ENCODE results near the gene LRRC1.

Gene LRRC1

GRCh38 chr6:53896196-53896595 lies 101.4 kb downstream of the LRRC1 start:
- no peak for DNase-seq

GRCh38 chr6:53898026-53898795 lies 103.4 kb downstream of the LRRC1 start:
- no peak for DNase-seq

GRCh38 chr6:53899512-53899911 lies 104.7 kb downstream of the LRRC1 start:
- no peak for DNase-seq

GRCh38 chr6:53903357-53903756 lies 108.6 kb downstream of the LRRC1 start:
- DNase-seq = no peak

GRCh38 chr6:53906103-53906502 lies 111.3 kb downstream of the LRRC1 start:
- no peak for DNase-seq

GRCh38 chr6:53906842-53907241 lies 112.0 kb downstream of the LRRC1 start:
- no peak for DNase-seq

- DNase-seq = no peak
These were observed 116.0 kb downstream of the LRRC1 start for GRCh38 chr6:53910834-53911233.

- no peak for DNase-seq
These were observed 117.9 kb downstream of the LRRC1 start for GRCh38 chr6:53912661-53913060.

GRCh38 chr6:53913286-53913685 lies 118.5 kb downstream of the LRRC1 start:
- DNase-seq = no peak

- no peak for DNase-seq
These were observed 120.4 kb downstream of the LRRC1 start for GRCh38 chr6:53915026-53915691.

- DNase-seq = no peak
These were observed 122.1 kb downstream of the LRRC1 start for GRCh38 chr6:53916804-53917463.

GRCh38 chr6:53917464-53917842 lies 122.6 kb downstream of the LRRC1 start:
- no peak for DNase-seq

- no peak for DNase-seq
These were observed 124.2 kb downstream of the LRRC1 start for GRCh38 chr6:53918854-53919510.

- no peak for DNase-seq
These were observed 125.1 kb downstream of the LRRC1 start for GRCh38 chr6:53919881-53920360.

- no peak for DNase-seq
These were observed 126.1 kb downstream of the LRRC1 start for GRCh38 chr6:53920881-53921280.

- DNase-seq = no peak
These were observed 126.8 kb downstream of the LRRC1 start for GRCh38 chr6:53921639-53922038.

GRCh38 chr6:53922539-53922981 lies 127.8 kb downstream of the LRRC1 start:
- DNase-seq = no peak

- DNase-seq = no peak
These were observed 129.5 kb downstream of the LRRC1 start for GRCh38 chr6:53924277-53924676.

- peak; percentile 44 for DNase-seq
These were observed 130.1 kb downstream of the LRRC1 start for GRCh38 chr6:53924821-53925422.

- DNase-seq = no peak
These were observed 131.1 kb downstream of the LRRC1 start for GRCh38 chr6:53925891-53926290.

- peak; percentile 44 for DNase-seq
These were observed 131.7 kb downstream of the LRRC1 start for GRCh38 chr6:53926505-53926904.

GRCh38 chr6:53928641-53929040 lies 133.8 kb downstream of the LRRC1 start:
- DNase-seq = no peak
